WTC11 (cell line): Measurements from ENCODE around the gene HES6.

Experiments
- IRF1 ChIP-seq: sonication (generic); formaldehyde crosslinking; IDR thresholded peaks from 2 replicates; pipeline ENCODE4 v1.8.0; 2023; ENCODE audit warnings: missing genetic modification reagents
- SP1 ChIP-seq: sonication (generic); formaldehyde crosslinking; conservative IDR thresholded peaks from 2 replicates; pipeline ENCODE4 v1.8.1; 2022; ENCODE audit warnings: missing genetic modification reagents
- TF ChIP-seq, protein P1 (sequence below): sonication (generic); formaldehyde crosslinking; IDR thresholded peaks from 2 replicates; pipeline ENCODE4 v1.8.0; 2022; ENCODE audit warnings: mild to moderate bottlenecking, missing genetic modification reagents

GRCh38 chr2:238247002-238247822 is 7.4 kb upstream of the HES6 start:
- TF ChIP-seq SP1 (CRISPR knock-in tag) = no peak
- no peak for TF ChIP-seq IRF1 (CRISPR knock-in tag)
- TF ChIP-seq, protein P1, sequence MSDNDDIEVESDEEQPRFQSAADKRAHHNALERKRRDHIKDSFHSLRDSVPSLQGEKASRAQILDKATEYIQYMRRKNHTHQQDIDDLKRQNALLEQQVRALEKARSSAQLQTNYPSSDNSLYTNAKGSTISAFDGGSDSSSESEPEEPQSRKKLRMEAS (CRISPR knock-in tag) = no peak
